HFFc6 (cell line): ENCODE results near the gene GRID1. TPM values are rescaled to one million over a fixed set of nuclear protein-coding genes. Genes with fewer than 3 reads are reported as not detected.

Source experiments
- DNase-seq: peaks from one replicate; pipeline ENCODE4 v3.0.0-alpha.2; 2018
- H3K27ac Mint-ChIP-seq: 2 replicates; pipeline ENCODE4 v1.8.0; 2020; ENCODE audit warnings: mild to moderate bottlenecking, mixed read lengths
- H3K27me3 Mint-ChIP-seq: 2 replicates; pipeline ENCODE4 v1.8.0; 2021; ENCODE audit warnings: mild to moderate bottlenecking, moderate library complexity, mixed read lengths; ENCODE audit not compliant: insufficient read depth
- H3K36me3 Mint-ChIP-seq: 2 replicates; pipeline ENCODE4 v1.8.0; 2021; ENCODE audit warnings: low read depth, mixed read lengths
- H3K4me1 Mint-ChIP-seq: 2 replicates; pipeline ENCODE4 v1.8.0; 2020; ENCODE audit warnings: low read depth, mixed read lengths
- H3K4me3 Mint-ChIP-seq: 2 replicates; pipeline ENCODE4 v1.8.0; 2020; ENCODE audit warnings: mild to moderate bottlenecking, moderate library complexity, mixed read lengths
- H3K9me3 Mint-ChIP-seq: 2 replicates; pipeline ENCODE4 v1.8.0; 2020; ENCODE audit warnings: mild to moderate bottlenecking, mixed read lengths
- total RNA-seq, 6 experiments: library from RNA; stranded (reverse); fragmentation: NEBNext Ultra II Directional; extraction: Animal tissue kit (Norgen Biotek cat#: 25700); gene quantifications; 2 replicates in 1 of 6; 3 replicates in 5 of 6; pipeline ENCODE4 v1.2.3, GENCODE V29; 2021
- TF ChIP-seq, protein P1 (sequence below): fragments of 200-600 bp; sonication (generic); IDR thresholded peaks from 2 replicates; pipeline ENCODE4 v1.5.0; 2021; ENCODE audit warnings: antibody characterized with exemption, mild to moderate bottlenecking

GRID1 gene
- total RNA-seq, 6 experiments from 2014 or later = not detected

DNA sequence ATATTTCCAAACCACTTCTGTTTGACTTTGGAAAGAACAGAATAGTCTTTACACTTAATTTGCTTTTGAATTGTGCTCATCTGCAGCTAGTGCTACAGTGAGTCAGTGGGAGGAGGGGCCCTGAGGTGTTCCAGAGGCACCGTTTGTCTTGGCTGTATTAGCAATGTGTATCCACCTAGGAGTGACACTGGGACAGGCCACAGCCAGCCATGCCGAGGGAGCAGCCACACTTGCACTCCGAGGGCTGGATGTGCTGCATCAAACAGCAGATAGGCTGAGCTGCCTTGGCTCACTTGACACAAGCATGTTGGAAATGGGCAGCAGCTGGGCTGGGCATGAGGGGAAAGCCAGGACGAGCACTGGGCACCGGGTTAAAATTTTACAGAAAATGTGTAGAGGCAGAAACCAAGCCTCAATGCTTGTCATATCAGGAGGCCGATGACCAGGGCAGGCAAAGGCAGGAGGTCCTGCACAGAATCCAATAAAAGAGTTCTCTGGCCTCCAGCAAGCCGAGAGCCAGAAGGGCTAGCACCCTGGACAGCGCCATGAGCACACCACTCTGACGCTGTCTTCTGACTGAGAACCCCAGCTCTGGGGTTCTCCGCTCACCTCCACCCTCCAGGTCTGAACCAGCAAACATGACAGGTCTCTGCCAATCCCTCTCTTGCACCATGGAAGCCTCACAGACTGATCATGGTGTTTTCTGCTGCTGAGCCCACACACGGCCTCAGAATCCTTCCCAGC is 163.3 kb downstream of the GRID1 start:
- DNase-seq = no peak
- H3K27me3 Mint-ChIP-seq = no peaks in the 10 kb centered on the region

DNA sequence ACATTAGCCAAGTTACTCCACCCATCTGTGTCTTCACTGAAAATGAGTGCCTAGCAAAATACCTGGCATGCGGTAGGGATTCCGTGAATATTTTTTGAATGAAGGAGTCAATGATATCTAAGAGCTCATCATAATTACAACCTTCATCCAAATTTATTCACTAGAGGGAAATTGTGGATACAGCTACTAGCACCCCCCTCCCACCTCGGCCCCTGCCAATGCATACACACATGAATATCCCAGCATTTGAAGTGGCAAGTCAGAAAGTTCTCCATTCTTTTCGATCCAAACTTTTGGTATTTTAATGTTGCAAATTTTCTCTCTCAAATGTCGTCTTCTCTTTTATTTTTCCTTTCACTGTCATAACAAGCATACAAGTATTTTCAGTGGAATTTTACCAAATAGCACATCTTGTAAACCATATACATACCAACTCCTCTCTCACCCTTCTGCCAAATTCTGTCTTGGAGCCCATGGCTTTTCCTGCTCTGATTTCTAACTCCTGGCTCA is 164.3 kb downstream of the GRID1 start:
- DNase-seq = no peak
- no peaks in the 10 kb centered on the region for H3K36me3 Mint-ChIP-seq
- H3K27ac Mint-ChIP-seq = no peak overlapping the region
- H3K9me3 Mint-ChIP-seq = peaks cover 6% of the 10 kb centered on the region
- no peaks in the 10 kb centered on the region; the same call in 1 of the 2 replicates for H3K27me3 Mint-ChIP-seq
- H3K4me1 Mint-ChIP-seq = no peaks in the 10 kb centered on the region
- no peak overlapping the region for H3K4me3 Mint-ChIP-seq
- TF ChIP-seq, protein P1, sequence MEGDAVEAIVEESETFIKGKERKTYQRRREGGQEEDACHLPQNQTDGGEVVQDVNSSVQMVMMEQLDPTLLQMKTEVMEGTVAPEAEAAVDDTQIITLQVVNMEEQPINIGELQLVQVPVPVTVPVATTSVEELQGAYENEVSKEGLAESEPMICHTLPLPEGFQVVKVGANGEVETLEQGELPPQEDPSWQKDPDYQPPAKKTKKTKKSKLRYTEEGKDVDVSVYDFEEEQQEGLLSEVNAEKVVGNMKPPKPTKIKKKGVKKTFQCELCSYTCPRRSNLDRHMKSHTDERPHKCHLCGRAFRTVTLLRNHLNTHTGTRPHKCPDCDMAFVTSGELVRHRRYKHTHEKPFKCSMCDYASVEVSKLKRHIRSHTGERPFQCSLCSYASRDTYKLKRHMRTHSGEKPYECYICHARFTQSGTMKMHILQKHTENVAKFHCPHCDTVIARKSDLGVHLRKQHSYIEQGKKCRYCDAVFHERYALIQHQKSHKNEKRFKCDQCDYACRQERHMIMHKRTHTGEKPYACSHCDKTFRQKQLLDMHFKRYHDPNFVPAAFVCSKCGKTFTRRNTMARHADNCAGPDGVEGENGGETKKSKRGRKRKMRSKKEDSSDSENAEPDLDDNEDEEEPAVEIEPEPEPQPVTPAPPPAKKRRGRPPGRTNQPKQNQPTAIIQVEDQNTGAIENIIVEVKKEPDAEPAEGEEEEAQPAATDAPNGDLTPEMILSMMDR = no peak

More for the DNA sequence above, 163.3 kb downstream of the GRID1 start:
- TF ChIP-seq, protein P1 = no peak
- Mint-ChIP-seq H3K36me3 (no peaks in the 10 kb centered on the region), H3K4me3 (no peak overlapping the region), H3K9me3 (peaks cover 7% of the 10 kb centered on the region), H3K4me1 (no peaks in the 10 kb centered on the region), H3K27ac (no peak overlapping the region)

DNA sequence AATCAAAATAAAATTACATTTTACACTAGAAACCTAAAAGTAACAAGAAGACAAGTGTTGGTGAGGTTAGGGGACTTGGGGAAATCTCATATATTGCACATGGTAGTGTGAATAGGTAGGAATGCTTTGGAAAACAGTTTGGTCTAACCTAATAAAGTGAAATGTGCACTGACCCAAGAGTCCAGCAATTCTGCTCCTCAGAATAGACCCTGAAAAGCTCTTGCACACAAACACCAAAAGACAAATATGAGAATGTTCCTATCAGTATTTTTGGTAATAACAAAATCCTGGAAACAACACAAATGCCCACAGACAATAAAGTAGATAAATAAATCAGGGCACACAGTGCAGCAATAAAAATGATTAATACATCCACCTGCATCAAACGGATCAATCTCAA is 165.7 kb downstream of the GRID1 start:
- no peaks in the 10 kb centered on the region for H3K4me1 Mint-ChIP-seq
- peaks cover 5% of the 10 kb centered on the region for H3K9me3 Mint-ChIP-seq
- H3K4me3 Mint-ChIP-seq = no peak overlapping the region
- no peak for DNase-seq
- no peaks in the 10 kb centered on the region; the same call in 1 of the 2 replicates for H3K27me3 Mint-ChIP-seq
- no peaks in the 10 kb centered on the region for H3K36me3 Mint-ChIP-seq
- H3K27ac Mint-ChIP-seq = no peak overlapping the region
- TF ChIP-seq, protein P1 = no peak

- no peak overlapping the region for H3K4me3 Mint-ChIP-seq
- peaks cover 7% of the 10 kb centered on the region for H3K9me3 Mint-ChIP-seq
- TF ChIP-seq, protein P1 = no peak
- H3K27ac Mint-ChIP-seq = no peak overlapping the region
- no peak for DNase-seq
- H3K27me3 Mint-ChIP-seq = no peaks in the 10 kb centered on the region; the same call in 1 of the 2 replicates
- H3K4me1 Mint-ChIP-seq = no peaks in the 10 kb centered on the region
- no peaks in the 10 kb centered on the region for H3K36me3 Mint-ChIP-seq
Observed at GRCh38 chr10:86200269-86200668, 166.3 kb downstream of the GRID1 start.

- Mint-ChIP-seq H3K27ac (no peak overlapping the region), H3K36me3 (no peaks in the 10 kb centered on the region), H3K9me3 (peaks cover 10% of the 10 kb centered on the region), H3K4me1 (no peaks in the 10 kb centered on the region), H3K27me3 (no peaks in the 10 kb centered on the region; the same call in 1 of the 2 replicates), H3K4me3 (no peak overlapping the region)
- TF ChIP-seq, protein P1 = no peak
- DNase-seq = no peak
Observed at GRCh38 chr10:86199041-86199440, 167.6 kb downstream of the GRID1 start.
